AG10803 (cell line): ENCODE measurements around the gene CPLX3.
"Not testable (repeated sequence)": the region's sequence is repeated elsewhere in the genome, so short reads cannot be mapped to it uniquely, and the experiment has no call there.

Experiments used
- DNase-seq: peaks from one replicate; pipeline ENCODE4 v3.0.0; 2010; ENCODE audit warnings: low read depth
- H3K4me3 ChIP-seq: 2 replicates; pipeline ENCODE4 v1.5.1; 2011; ENCODE audit warnings: mild to moderate bottlenecking, low read length, control low read depth
- CTCF ChIP-seq: conservative IDR thresholded peaks from 2 replicates; pipeline ENCODE4 v1.5.1; 2011; ENCODE audit warnings: mild to moderate bottlenecking, low read length, control low read depth, inconsistent platforms

CPLX3 gene

GRCh38 chr15:74785194-74786032 lies 41.0 kb upstream of the CPLX3 start:
- H3K4me3 ChIP-seq, result no peak overlapping the region
- DNase-seq, result no peak
- no peak for TF ChIP-seq CTCF

GRCh38 chr15:74786081-74786480 lies 40.3 kb upstream of the CPLX3 start:
- DNase-seq, H3K4me3 ChIP-seq: not testable (repeated sequence)

- DNase-seq, result no peak
- H3K4me3 ChIP-seq, result no peak overlapping the region
- TF ChIP-seq CTCF, result no peak
Observed at GRCh38 chr15:74786551-74787165, 39.8 kb upstream of the CPLX3 start.

GRCh38 chr15:74787251-74788041 lies 39.0 kb upstream of the CPLX3 start:
- H3K4me3 ChIP-seq, result no peak overlapping the region
- DNase-seq, result peak; percentile 47

GRCh38 chr15:74788042-74788682 lies 38.3 kb upstream of the CPLX3 start:
- TF ChIP-seq CTCF, result no peak
- DNase-seq, result no peak
- no peak overlapping the region for H3K4me3 ChIP-seq

More at GRCh38 chr15:74787251-74788041, 39.0 kb upstream of the CPLX3 start:
- TF ChIP-seq CTCF, result peak; percentile 57

GRCh38 chr15:74788683-74789151 lies 37.7 kb upstream of the CPLX3 start:
- no peak overlapping the region for H3K4me3 ChIP-seq
- DNase-seq, result no peak
- no peak for TF ChIP-seq CTCF

GRCh38 chr15:74789171-74789631 lies 37.2 kb upstream of the CPLX3 start:
- no peak for DNase-seq
- H3K4me3 ChIP-seq, result no peak overlapping the region
- TF ChIP-seq CTCF, result no peak
